Glutamatergic neuron (in vitro differentiated cells): Measurements from ENCODE around the gene ZHX3. TPM values are rescaled to one million over a fixed set of nuclear protein-coding genes. Genes with fewer than 3 reads are reported as not detected.

Experiments used
- DNase-seq: peaks from one replicate; pipeline ENCODE4 v3.0.0; 2022
- H3K27ac Mint-ChIP-seq: one replicate; pipeline ENCODE4 v1.8.0; 2020; ENCODE audit warnings: mild to moderate bottlenecking, mixed read lengths, inconsistent platforms; ENCODE audit not compliant: unreplicated experiment
- H3K27me3 Mint-ChIP-seq: one replicate; pipeline ENCODE4 v1.8.0; 2020; ENCODE audit warnings: mild to moderate bottlenecking, moderate library complexity, mixed read lengths, inconsistent platforms; ENCODE audit not compliant: unreplicated experiment
- H3K36me3 Mint-ChIP-seq: one replicate; pipeline ENCODE4 v1.8.0; 2020; ENCODE audit warnings: mild to moderate bottlenecking, mixed read lengths, inconsistent platforms; ENCODE audit not compliant: unreplicated experiment
- H3K4me1 Mint-ChIP-seq: one replicate; pipeline ENCODE4 v1.8.0; 2020; ENCODE audit warnings: mild to moderate bottlenecking, low read depth, mixed read lengths, inconsistent platforms; ENCODE audit not compliant: unreplicated experiment
- H3K4me3 Mint-ChIP-seq: one replicate; pipeline ENCODE4 v1.8.0; 2020; ENCODE audit warnings: mild to moderate bottlenecking, mixed read lengths, inconsistent platforms; ENCODE audit not compliant: unreplicated experiment
- H3K9me3 Mint-ChIP-seq: one replicate; pipeline ENCODE4 v1.8.0; 2020; ENCODE audit warnings: mild to moderate bottlenecking, moderate library complexity, mixed read lengths, inconsistent platforms; ENCODE audit not compliant: unreplicated experiment
- total RNA-seq: library from RNA; stranded (reverse); fragmentation: NEBNext Ultra II Directional; extraction: Animal tissue kit (Norgen Biotek cat#: 25700); gene quantifications from one replicate; pipeline ENCODE4 v1.2.1, GENCODE V29; 2021; ENCODE audit not compliant: unreplicated experiment
- TF ChIP-seq, protein P1 (sequence below): fragments of 200-600 bp; sonication (generic); IDR thresholded peaks from one replicate; pipeline ENCODE4 v1.5.0; 2021; ENCODE audit not compliant: partially characterized antibody, unreplicated experiment

Gene ZHX3
- total RNA-seq, 1 donor from 2014 or later, result 40.5 TPM

DNA sequence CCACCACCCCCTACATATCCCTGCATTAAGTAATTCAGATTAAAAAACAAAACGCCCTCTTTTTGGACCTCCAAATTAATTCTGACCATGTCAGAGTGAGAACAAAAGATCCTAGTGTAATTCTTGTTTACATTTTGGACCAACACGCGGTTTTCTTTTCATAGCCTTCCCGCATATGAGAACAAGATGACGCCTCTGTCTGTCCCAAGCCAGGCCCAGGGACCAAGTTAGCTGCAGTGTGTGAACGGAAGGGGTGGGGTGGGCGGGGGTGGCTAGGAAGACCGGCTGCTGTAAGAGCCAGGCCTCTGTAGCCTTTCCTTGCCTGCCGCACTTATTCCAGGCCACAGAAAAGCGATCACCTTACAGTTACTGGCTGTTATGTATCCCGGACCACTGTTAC is 112.2 kb downstream of the ZHX3 start:
- DNase-seq, result no peak
- Mint-ChIP-seq H3K27ac (no peak overlapping the region), H3K9me3 (peaks cover 7% of the 10 kb centered on the region), H3K36me3 (peaks cover 25% of the 10 kb centered on the region), H3K4me1 (no peaks in the 10 kb centered on the region), H3K4me3 (no peak overlapping the region), H3K27me3 (peaks cover 7% of the 10 kb centered on the region)
- TF ChIP-seq, protein P1, sequence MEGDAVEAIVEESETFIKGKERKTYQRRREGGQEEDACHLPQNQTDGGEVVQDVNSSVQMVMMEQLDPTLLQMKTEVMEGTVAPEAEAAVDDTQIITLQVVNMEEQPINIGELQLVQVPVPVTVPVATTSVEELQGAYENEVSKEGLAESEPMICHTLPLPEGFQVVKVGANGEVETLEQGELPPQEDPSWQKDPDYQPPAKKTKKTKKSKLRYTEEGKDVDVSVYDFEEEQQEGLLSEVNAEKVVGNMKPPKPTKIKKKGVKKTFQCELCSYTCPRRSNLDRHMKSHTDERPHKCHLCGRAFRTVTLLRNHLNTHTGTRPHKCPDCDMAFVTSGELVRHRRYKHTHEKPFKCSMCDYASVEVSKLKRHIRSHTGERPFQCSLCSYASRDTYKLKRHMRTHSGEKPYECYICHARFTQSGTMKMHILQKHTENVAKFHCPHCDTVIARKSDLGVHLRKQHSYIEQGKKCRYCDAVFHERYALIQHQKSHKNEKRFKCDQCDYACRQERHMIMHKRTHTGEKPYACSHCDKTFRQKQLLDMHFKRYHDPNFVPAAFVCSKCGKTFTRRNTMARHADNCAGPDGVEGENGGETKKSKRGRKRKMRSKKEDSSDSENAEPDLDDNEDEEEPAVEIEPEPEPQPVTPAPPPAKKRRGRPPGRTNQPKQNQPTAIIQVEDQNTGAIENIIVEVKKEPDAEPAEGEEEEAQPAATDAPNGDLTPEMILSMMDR, result no peak

DNA sequence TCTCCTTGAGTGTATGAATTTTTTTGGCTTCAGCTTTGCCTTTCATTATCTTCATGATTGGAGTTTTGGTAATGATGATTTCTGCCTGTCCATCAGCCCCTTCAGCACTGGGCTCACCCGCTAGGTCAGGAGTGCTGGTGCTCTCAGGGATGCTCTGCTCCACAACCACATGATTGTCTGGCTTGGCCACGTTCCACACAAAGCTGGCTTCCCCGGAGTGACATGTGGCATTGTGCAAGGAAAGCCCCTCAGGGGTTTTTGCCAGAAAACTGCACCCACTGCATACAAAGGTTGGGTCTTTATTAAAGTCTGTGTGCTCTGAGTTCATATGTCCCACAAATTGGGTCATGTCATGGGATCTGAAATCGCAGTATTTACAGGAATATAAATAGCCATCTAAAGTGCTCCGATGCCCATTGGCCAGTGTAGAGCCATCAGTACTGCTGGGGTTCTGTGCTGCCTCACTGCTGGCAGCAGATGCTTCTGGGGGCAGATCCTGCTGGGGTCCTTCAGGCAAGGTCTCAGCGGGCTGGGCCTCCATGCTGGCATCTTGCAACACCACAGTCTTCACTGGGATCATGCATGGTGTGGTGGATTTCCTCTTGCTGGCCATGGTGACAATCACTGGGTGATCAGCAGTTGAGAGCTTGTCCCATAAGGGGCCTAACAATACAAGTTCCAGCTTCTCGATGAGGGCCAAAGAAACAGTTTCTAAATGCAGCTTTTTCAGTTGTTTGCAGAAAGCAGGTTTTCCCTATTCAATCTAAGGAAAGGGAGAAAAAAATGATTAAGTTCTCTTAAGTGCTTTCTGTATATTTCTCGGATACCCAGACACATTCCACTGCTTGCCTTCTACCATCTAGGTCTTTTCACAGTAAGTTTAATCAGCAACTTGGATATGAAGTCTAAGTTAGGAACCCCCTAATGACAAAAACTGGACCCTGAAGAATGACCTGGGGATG is 112.9 kb downstream of the ZHX3 start:
- Mint-ChIP-seq H3K36me3 (peaks cover 25% of the 10 kb centered on the region), H3K27me3 (peaks cover 7% of the 10 kb centered on the region), H3K9me3 (peaks cover 7% of the 10 kb centered on the region), H3K27ac (no peak overlapping the region), H3K4me1 (no peaks in the 10 kb centered on the region), H3K4me3 (no peak overlapping the region)
- TF ChIP-seq, protein P1, result no peak
- DNase-seq, result no peak

DNA sequence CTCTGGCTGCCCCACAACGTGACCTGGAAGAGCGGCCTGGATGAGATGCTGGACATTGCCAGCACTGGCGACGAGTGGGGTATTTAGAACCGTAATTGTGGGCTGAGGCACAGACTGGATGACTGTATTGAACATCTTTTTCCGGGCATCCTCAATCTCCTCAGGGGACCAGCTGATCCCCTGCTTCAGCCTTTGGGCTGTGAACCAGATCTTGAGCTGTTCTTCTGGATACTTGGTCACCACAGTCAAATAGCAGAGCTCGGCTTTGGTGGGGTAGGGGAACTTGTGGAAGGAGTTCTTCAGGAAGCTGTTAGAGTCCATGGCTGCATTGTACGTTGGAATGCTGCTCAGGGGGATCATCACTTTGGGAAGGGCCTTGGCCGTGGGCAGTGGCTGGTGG is 113.9 kb downstream of the ZHX3 start:
- peaks cover 7% of the 10 kb centered on the region for H3K27me3 Mint-ChIP-seq
- no peaks in the 10 kb centered on the region for H3K4me1 Mint-ChIP-seq
- peaks cover 11% of the 10 kb centered on the region for H3K9me3 Mint-ChIP-seq
- H3K36me3 Mint-ChIP-seq, result peaks cover 34% of the 10 kb centered on the region
- no peak overlapping the region for H3K27ac Mint-ChIP-seq
- no peak for DNase-seq
- no peak overlapping the region for H3K4me3 Mint-ChIP-seq
- TF ChIP-seq, protein P1, result no peak

DNA sequence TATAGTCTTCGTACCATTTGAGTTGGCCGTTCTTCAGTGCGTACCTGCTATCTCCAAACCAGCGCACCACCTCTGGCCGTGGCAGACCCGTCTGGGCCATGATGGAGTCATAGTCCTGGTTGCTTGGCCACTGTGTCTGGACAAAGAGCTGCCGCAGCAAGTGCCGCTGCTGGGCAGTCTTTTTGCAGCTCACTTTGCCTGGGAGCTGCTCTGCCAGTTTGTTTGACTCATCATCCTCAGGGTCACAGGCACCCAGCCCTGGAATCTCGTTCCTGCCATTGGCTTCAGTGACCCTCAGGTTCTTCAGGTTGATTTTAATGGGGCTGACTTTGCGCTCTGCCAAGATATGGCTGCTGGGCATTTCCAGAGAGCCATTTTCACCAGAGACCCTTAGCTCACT is 115.1 kb downstream of the ZHX3 start:
- peaks cover 7% of the 10 kb centered on the region for H3K27me3 Mint-ChIP-seq
- H3K9me3 Mint-ChIP-seq, result peaks cover 11% of the 10 kb centered on the region
- TF ChIP-seq, protein P1, result no peak
- no peak for DNase-seq
- H3K36me3 Mint-ChIP-seq, result peaks cover 39% of the 10 kb centered on the region
- no peaks in the 10 kb centered on the region for H3K4me1 Mint-ChIP-seq
- no peak overlapping the region for H3K27ac Mint-ChIP-seq
- H3K4me3 Mint-ChIP-seq, result no peak overlapping the region

DNA sequence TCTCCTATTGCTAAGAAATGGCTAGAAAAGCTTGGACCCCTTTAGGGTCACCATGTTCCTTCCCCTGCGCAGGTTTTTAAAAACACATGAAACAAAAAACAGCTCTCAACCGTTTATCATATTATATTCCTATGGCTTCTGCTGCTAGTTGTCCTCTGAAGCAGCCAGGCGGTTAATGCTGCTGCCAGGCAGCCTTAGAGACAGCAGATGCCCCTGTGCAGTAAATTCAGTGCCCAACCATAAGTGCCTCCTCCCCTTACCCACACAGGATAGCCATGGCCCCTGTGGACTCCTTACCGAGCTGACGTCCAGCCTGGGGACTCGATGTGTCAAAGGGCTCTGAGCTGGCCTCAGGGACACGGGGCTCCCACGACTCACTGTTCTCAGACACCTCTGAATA is 115.8 kb downstream of the ZHX3 start:
- no peak for DNase-seq
- Mint-ChIP-seq H3K4me1 (no peaks in the 10 kb centered on the region), H3K4me3 (no peak overlapping the region), H3K27me3 (peaks cover 4% of the 10 kb centered on the region), H3K36me3 (peaks cover 40% of the 10 kb centered on the region), H3K9me3 (peaks cover 11% of the 10 kb centered on the region), H3K27ac (no peak overlapping the region)
- TF ChIP-seq, protein P1, result no peak
